Activated CD4-positive, alpha-beta T cell treated with anti-CD3 and anti-CD28 coated beads, Interleukin-2, amount 10 ng/mL, durations not matched to agents 7 days and 5 days (primary cell): ENCODE results near the gene CYBC1. TPM values are rescaled to one million over a fixed set of nuclear protein-coding genes. Genes with fewer than 3 reads are reported as not detected.

Experiments used
- CTCF ChIA-PET: fragments of 350-600 bp; sonication (Branson Sonifier 250); formaldehyde crosslinking; loops from one replicate; lab custom pipeline; 2021; ENCODE audit warnings: antibody characterized with exemption; lab: Charles Lee
- POLR2A ChIA-PET: fragments of 350-600 bp; sonication (Branson Sonifier 250); formaldehyde crosslinking; loops from one replicate; lab custom pipeline; 2021; ENCODE audit warnings: antibody characterized with exemption; lab: Charles Lee
- DNase-seq: peaks from one replicate; pipeline ENCODE4 v3.0.0-alpha.2; 2020
- H3K27ac Mint-ChIP-seq: one replicate; pipeline ENCODE4 v1.8.0; 2021; ENCODE audit warnings: mild to moderate bottlenecking, moderate library complexity, mixed read lengths
- H3K27me3 Mint-ChIP-seq: one replicate; pipeline ENCODE4 v1.8.0; 2021; ENCODE audit warnings: mixed read lengths
- H3K36me3 Mint-ChIP-seq: one replicate; pipeline ENCODE4 v1.8.0; 2021; ENCODE audit warnings: low read depth, mixed read lengths
- H3K4me1 Mint-ChIP-seq: one replicate; pipeline ENCODE4 v1.8.0; 2021; ENCODE audit warnings: mixed read lengths
- H3K4me3 Mint-ChIP-seq: one replicate; pipeline ENCODE4 v1.8.0; 2021; ENCODE audit warnings: mild to moderate bottlenecking, moderate library complexity, mixed read lengths
- H3K9me3 Mint-ChIP-seq: one replicate; pipeline ENCODE4 v1.8.0; 2021; ENCODE audit warnings: mixed read lengths
- total RNA-seq, 2 experiments: library from RNA; stranded (reverse); gene quantifications; one replicate each; pipeline ENCODE4 v1.2.3, GENCODE V29; 2021

The CYBC1 gene
- total RNA-seq, 2 experiments from 2014 or later, result 300 to 324 TPM

DNA sequence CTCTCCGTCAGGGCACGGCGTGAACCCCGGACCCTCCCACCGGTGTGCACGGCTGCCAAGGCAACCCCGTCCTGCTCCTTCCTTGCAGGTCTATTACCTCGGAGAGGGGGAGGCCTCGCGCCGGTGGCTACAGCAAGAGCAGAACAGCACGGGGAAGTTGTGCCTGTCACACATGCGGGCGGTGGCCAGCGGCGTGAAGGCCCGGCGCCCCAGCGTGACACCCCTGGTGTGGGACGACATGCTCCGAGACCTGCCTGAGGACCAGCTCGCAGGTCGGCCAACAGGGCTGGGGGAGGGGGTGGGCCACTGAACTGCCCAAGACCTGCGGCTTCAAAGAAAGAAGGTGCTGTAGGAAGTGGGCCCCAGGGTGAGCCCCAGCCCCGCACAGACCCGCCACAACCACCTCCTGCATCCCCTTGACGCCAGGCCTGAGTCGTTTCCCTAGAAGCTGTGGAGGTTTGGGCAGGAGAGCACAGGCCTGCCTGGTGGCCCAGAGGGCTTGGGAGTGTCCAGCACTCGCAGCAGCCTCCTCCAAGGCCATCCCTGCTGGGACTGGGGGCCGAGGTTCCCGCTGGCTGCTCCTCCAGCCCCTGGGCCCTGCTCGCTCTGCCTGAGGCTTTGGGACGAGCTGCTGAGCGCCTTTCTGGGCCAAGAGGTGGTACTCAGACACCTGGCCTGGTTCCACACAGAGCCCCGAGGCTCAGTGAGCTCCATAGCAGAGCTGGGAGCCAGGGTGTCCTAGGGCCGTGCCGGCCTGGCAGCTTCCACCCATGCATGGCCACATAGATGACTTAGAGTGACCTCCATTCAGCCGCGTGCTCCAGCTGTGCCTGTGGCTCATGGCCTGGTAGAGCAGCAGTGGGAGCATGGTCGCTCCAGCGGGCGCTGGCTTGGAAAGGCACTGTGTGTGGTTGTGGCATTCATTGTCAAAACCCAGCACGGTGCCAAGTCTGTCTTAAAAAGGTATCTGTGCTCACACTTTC lies 14.7 kb downstream of the CYBC1 start:
- no peak overlapping the region for H3K4me3 Mint-ChIP-seq
- H3K36me3 Mint-ChIP-seq, result peaks cover 11% of the 10 kb centered on the region
- no peaks in the 10 kb centered on the region for H3K9me3 Mint-ChIP-seq
- H3K27ac Mint-ChIP-seq, result no peak overlapping the region
- H3K27me3 Mint-ChIP-seq, result no peaks in the 10 kb centered on the region
- CTCF ChIA-PET, result interaction anchor here (1.7 to 2.1 kb wide), 2 partner anchors 13 kb away, joined by 4 to 6 read pairs; no protein-coding TSS in a partner anchor
- peaks cover 14% of the 10 kb centered on the region for H3K4me1 Mint-ChIP-seq
- POLR2A ChIA-PET, result no interaction called here
- no peak for DNase-seq

DNA sequence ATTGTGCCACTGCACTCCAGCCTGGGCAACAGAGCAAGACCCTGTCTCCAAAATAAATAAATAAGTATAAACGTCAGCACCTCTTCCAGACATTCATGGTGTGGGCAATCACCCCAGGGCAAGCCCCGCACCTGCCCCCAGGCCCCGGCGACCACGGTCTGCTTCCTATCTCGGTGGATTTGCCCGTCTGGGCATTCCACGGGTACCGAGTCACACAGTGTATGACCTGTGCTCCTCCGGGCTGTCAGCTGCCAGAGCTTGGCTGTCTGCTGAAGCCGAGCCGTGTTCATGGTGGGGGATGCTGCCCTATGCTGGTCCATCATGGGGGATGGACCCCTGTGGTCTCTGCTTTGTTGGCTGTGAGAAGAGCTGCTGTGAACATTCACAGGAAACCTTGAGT lies 15.4 kb downstream of the CYBC1 start:
- Mint-ChIP-seq H3K9me3 (no peaks in the 10 kb centered on the region), H3K4me1 (peaks cover 20% of the 10 kb centered on the region), H3K27ac (peak overlapping the region; percentile 31), H3K27me3 (no peaks in the 10 kb centered on the region), H3K36me3 (peaks cover 13% of the 10 kb centered on the region), H3K4me3 (no peak overlapping the region)
- CTCF ChIA-PET, result interaction anchor here (1.7 to 2.1 kb wide), 2 partner anchors 12 to 14 kb away, joined by 4 to 6 read pairs; no protein-coding TSS in a partner anchor
- POLR2A ChIA-PET, result no interaction called here
- no peak for DNase-seq

DNA sequence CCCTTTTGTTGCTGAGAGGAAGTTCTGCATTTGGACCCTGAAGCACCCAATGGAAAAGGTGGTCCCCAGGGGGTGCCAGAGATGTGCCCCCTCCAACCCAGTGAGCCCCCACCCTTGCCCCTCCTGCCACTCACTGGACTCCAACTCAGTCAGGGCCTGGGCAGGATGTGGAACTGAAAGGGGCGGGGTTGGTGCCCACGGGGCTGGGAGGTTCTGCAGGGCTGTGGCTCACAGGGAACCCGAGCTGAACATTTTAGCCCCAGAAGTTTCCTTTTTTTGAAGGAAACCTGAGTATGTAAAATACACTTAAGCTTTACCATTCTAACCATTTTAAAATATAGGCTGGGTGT lies 16.4 kb downstream of the CYBC1 start:
- Mint-ChIP-seq H3K36me3 (peaks cover 23% of the 10 kb centered on the region), H3K4me1 (peaks cover 29% of the 10 kb centered on the region), H3K4me3 (no peak overlapping the region), H3K27ac (peak overlapping the region; percentile 79), H3K9me3 (no peaks in the 10 kb centered on the region), H3K27me3 (no peaks in the 10 kb centered on the region)
- ChIA-PET POLR2A (no interaction called here), CTCF (interaction anchor here (1.3 to 2.1 kb wide), 3 partner anchors 11 to 15 kb away, joined by 3 to 6 read pairs (median 4); no protein-coding TSS in a partner anchor)
- peak; percentile 55 for DNase-seq

DNA sequence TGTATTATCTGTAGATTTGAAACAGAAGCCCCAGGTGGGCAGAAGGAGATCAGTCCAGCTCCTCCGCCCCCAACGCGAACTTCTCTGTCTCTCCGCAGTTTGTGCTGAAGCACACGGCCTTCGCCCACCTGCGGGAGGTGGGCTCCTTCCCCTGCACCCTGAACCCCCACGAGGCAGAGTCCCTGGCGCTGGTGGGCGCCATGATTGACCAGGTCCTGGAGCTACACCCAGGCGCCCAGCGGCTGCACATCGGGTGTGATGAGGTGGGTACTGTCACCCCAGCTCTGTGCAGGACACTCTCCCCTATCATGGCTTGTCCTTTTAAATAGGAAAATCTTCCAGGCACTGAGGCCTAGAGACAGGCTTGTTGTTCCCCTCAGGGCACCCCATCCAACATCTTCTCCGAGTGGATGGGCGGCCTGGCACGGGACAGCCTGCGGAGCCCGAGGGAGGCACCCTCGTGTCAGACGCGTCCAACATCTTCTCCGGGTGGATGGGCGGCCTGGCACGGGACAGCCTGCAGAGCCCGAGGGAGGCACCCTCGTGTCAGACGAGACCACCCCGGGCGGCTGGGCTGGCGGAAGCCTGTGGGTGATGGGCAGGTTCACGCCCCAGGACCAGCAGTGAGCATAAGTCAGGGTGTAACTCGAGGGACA lies 16.9 kb downstream of the CYBC1 start:
- Mint-ChIP-seq H3K27ac (peak overlapping the region; percentile 36), H3K4me3 (no peak overlapping the region), H3K27me3 (no peaks in the 10 kb centered on the region), H3K4me1 (peaks cover 33% of the 10 kb centered on the region), H3K9me3 (no peaks in the 10 kb centered on the region), H3K36me3 (peaks cover 23% of the 10 kb centered on the region)
- POLR2A ChIA-PET, result no interaction called here
- DNase-seq, result no peak
- CTCF ChIA-PET, result interaction anchor here (1.3 to 2.1 kb wide), 2 partner anchors 11 to 14 kb away, joined by 3 to 6 read pairs; no protein-coding TSS in a partner anchor

DNA sequence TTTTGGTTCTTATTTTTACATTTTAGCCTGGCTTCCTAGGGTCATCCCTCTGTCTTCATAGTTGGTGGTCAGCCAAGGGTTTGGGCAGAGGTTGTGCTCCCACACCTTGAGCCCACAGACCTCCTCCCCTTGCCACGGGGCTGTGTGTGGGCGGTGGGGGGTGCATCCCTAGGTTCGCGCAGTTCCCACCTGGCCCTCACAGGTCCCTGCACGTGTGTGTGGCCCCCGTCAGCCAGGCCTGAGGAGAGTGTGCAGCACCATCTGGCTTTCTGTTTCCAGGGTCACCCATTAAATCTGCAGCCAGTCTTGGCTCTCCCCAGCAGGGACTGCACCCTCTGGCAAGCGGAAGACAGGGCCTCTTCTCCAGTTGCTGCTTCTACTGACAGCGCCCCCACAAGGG lies 18.5 kb downstream of the CYBC1 start:
- DNase-seq, result no peak
- Mint-ChIP-seq H3K27me3 (no peaks in the 10 kb centered on the region), H3K4me3 (no peak overlapping the region), H3K9me3 (no peaks in the 10 kb centered on the region), H3K4me1 (peaks cover 40% of the 10 kb centered on the region), H3K36me3 (peaks cover 23% of the 10 kb centered on the region), H3K27ac (no peak overlapping the region)
- ChIA-PET POLR2A (no interaction called here), CTCF (no interaction called here)

DNA sequence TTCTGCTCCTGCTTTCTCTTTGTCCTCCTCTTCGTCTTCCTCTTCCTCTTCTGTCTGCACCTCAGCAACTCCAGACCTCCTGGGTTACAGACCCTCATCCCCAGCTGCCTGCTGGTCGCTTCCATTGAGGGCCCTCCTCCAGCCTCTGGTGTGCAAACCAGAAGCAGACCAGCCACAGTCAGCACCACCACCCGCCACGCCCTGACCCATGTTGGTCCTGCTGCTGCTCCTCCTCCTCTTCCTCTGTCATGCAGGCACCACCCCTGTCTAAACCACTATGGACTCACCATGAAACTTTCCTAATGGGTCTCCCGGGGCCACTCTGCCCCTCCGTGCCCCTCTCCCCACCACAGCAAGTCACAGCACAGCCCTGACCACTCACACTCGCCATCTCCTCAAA lies 20.7 kb downstream of the CYBC1 start:
- ChIA-PET POLR2A (no interaction called here), CTCF (interaction anchor here (0.7 kb wide), 1 partner anchor 437 kb away, joined by 3 read pairs; no protein-coding TSS in a partner anchor)
- Mint-ChIP-seq H3K4me3 (peak overlapping the region; percentile 23), H3K4me1 (peaks cover 35% of the 10 kb centered on the region), H3K27me3 (no peaks in the 10 kb centered on the region), H3K9me3 (no peaks in the 10 kb centered on the region), H3K36me3 (peaks cover 27% of the 10 kb centered on the region), H3K27ac (peak overlapping the region; percentile 51)
- no peak for DNase-seq

DNA sequence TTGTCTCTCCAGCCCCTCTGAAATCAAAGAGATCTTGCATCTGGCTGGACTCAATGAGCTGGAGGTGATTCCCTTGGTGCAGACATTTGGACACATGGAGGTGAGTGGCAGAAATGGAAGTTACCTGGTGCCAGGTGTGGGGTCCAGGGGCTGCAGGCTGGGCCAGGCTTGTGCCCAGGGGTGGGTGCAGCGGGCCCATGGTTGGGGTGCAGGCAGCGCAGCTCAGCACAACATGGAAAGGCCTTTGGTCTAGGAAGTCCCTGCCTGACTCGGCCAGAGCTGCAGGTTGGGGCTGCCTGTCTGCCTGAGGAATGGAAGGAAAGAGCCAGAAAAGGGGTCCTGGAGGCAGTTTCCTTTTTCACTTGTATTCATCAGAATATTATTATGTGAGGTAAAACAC lies 22.0 kb downstream of the CYBC1 start:
- no peak overlapping the region for H3K27ac Mint-ChIP-seq
- DNase-seq, result no peak
- POLR2A ChIA-PET, result no interaction called here
- peaks cover 29% of the 10 kb centered on the region for H3K36me3 Mint-ChIP-seq
- peaks cover 30% of the 10 kb centered on the region for H3K4me1 Mint-ChIP-seq
- H3K9me3 Mint-ChIP-seq, result no peaks in the 10 kb centered on the region
- no peaks in the 10 kb centered on the region for H3K27me3 Mint-ChIP-seq
- H3K4me3 Mint-ChIP-seq, result no peak overlapping the region
- CTCF ChIA-PET, result interaction anchor here (1.4 kb wide), 1 partner anchor 15 kb away, joined by 3 read pairs; no protein-coding TSS in a partner anchor

DNA sequence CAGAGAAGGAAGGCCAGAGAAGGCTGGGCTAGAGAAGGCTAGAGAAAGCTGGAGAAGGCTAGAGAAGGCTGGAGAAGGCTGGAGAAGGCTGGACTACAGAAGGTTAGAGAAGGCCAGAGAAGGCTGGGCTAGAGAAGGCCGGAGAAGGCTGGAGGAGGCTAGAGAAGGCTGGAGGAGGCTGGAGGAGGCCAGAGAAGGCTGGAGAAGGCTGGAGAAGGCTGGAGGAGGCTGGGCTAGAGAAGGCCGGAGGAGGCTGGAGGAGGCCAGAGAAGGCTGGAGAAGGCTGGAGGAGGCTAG lies 25.7 kb downstream of the CYBC1 start:
- Mint-ChIP-seq H3K27me3 (no peaks in the 10 kb centered on the region), H3K4me1 (peaks cover 41% of the 10 kb centered on the region), H3K9me3 (peaks cover 2% of the 10 kb centered on the region), H3K27ac (peak overlapping the region; percentile 54), H3K4me3 (no peak overlapping the region), H3K36me3 (peaks cover 50% of the 10 kb centered on the region)
- no peak for DNase-seq
- ChIA-PET CTCF (interaction anchor here (0.6 to 1.6 kb wide), 6 partner anchors 92 to 465 kb away, joined by 3 to 5 read pairs (median 3); partner anchors contain the start of gene SECTM1), POLR2A (no interaction called here)

DNA sequence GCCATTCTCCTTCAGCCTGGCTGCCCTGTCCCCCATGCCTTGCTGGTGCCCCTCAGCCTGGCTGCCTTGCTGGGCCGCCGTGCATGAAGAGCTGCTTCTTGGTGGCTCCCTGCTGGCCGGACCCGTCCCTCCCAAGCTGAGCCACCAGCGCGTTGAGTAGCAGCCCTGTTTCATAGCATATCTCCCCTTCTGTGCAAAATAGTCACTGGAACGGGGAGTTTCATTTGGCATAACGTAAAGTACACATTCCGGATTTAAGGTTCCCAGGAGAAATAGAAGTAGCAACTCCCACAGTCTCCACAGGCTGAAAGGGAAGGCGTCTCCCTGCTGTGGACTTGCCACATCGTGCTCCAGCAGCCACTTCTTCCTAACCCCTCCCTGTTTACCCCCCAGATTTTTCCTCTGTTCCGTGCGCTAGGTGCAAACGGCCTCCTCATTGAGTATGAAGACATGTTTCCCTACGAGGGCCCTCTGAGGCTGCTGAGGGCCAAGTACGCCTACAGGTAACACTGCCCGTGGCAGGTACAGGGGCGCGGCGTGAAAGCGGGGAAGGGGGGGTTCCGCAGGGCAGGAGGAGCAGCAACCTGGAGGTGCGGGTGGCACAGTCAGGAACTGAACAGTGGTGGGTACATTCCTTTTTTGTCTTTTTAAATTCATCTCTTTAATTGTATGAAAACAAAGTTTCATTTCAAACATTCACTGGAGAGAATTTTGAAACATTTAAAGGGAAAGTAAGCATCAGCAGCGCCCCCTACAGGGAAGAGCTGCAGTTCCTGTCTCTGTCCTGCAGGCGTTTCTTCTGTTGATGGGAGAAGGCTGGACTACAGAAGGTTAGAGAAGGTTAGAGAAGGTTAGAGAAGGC lies 26.3 kb downstream of the CYBC1 start:
- no peaks in the 10 kb centered on the region for H3K27me3 Mint-ChIP-seq
- peaks cover 47% of the 10 kb centered on the region for H3K36me3 Mint-ChIP-seq
- peak overlapping the region; percentile 54 for H3K27ac Mint-ChIP-seq
- ChIA-PET POLR2A (no interaction called here), CTCF (interaction anchor here (0.6 to 1.6 kb wide), 7 partner anchors 91 to 464 kb away, joined by 3 to 5 read pairs (median 3); partner anchors contain the start of gene SECTM1)
- H3K4me1 Mint-ChIP-seq, result peaks cover 41% of the 10 kb centered on the region
- no peak overlapping the region for H3K4me3 Mint-ChIP-seq
- DNase-seq, result peak; percentile 71
- peaks cover 2% of the 10 kb centered on the region for H3K9me3 Mint-ChIP-seq

DNA sequence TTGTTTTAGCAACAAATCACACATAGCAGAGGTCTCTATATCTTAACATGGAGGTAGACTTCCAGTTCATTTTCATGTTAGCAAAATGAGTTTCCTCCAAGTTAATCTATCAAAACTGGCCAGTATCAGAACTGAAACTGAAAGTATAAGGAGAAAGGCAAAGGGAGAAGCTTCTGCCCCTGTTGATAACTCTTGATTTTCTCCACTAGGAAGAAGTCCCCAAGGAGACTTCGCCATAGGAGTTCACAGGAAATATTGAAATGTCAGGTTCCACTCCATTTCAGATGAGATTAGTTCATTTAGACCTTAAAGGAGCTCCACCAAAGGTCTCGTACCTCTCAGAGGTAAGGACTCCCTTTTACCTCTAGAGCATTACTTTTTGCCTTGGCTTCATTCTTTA lies 31.0 kb downstream of the CYBC1 start:
- ChIA-PET CTCF (interaction anchor here (0.7 to 1.4 kb wide), 3 partner anchors 36 to 143 kb away, joined by 3 to 4 read pairs (median 3); no protein-coding TSS in a partner anchor), POLR2A (interaction anchor here (0.5 kb wide), 1 partner anchor 111 kb away, joined by 4 read pairs; no protein-coding TSS in a partner anchor)
- Mint-ChIP-seq H3K36me3 (peaks cover 35% of the 10 kb centered on the region), H3K27me3 (no peaks in the 10 kb centered on the region), H3K4me1 (peaks cover 41% of the 10 kb centered on the region), H3K9me3 (peaks cover 2% of the 10 kb centered on the region), H3K27ac (peak overlapping the region; percentile 88), H3K4me3 (peak overlapping the region; percentile 83)
- DNase-seq, result no peak

DNA sequence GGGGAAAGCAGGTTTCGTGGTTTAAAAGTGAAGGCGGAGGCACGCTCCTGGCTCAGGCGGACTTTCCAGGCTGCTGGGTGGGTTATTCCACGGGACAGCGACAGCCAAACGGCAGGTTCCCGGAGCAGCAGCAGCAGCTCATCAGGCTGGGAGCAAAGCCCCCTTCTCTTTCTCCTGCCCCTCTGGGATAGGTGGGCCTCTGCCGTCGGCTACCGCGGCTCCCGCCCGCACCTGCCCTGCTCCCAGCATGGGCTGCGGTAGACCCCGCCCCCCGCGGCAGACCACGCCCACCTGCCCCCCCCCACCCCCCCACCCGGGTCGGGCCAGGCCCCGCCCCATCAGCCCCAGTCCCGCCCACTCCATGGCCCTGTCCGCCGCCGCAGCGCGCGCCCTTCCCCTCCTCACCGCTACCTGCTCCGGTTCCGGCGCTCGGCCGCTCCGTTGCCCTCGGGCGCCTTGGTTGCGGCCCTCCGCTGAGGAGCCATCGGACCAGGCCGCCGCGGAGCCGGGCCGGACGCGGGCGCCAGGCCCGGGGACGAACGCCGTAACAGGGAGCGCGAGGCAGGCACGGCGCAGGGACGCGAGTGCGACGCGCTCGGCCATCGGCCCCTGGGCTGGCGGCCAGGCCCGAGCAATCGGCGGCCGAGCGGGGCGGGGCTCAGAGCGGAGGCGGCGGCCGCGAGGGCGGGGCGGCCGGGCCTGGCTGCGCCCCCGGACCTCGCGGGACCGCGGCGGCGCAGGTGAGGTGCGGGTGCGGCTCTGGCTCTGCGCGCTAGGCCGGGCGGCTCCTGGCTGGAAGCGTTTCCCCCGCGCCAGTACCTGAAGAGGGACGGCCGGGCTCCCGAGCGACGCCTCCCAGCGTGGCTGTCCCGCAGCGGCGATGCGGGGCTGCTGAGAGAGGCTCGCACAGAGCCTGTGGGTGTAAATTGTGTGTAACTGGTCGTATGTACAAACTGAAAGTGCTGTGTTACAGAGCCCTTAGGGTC lies 32.3 kb downstream of the CYBC1 start, which contains the start of the genes HEXD and OGFOD3:
TSS of gene HEXD (plus strand) at position 347 of the 986 bp plus-strand sequence. CDS start 1,453 bp downstream, outside the sequence.
TSS of gene OGFOD3 (minus strand) at position 586 of the 986 bp plus-strand sequence. CDS start at position 485, 101 bp downstream.
- POLR2A ChIA-PET, result interaction anchor here (0.6 to 0.7 kb wide), 4 partner anchors 24 to 174 kb away, joined by 3 to 8 read pairs (median 4); partner anchors contain the start of gene CD7

More for the DNA sequence above, 32.3 kb downstream of the CYBC1 start, which contains the start of the genes HEXD and OGFOD3:
- peak within 1 kb of the TSS; percentile 83 for H3K4me3 Mint-ChIP-seq
- peaks cover 34% of the 10 kb centered on the region for H3K36me3 Mint-ChIP-seq
- H3K4me1 Mint-ChIP-seq, result peaks cover 43% of the 10 kb centered on the region
- DNase-seq, result peak; percentile 81
- peaks cover 2% of the 10 kb centered on the region for H3K9me3 Mint-ChIP-seq
- peak within 1 kb of the TSS; percentile 88 for H3K27ac Mint-ChIP-seq
- CTCF ChIA-PET, result interaction anchor here (1.4 kb wide), 1 partner anchor 142 kb away, joined by 3 read pairs; no protein-coding TSS in a partner anchor
- no peaks in the 10 kb centered on the region for H3K27me3 Mint-ChIP-seq
